ENCODE data around the gene HIPK3. TPM values are rescaled to one million over a fixed set of nuclear protein-coding genes. Genes with fewer than 3 reads are reported as not detected.

HIPK3 gene
- total RNA-seq, 4 donors from 2014 or later, result 85.2 to 283 (median 126) TPM

DNA sequence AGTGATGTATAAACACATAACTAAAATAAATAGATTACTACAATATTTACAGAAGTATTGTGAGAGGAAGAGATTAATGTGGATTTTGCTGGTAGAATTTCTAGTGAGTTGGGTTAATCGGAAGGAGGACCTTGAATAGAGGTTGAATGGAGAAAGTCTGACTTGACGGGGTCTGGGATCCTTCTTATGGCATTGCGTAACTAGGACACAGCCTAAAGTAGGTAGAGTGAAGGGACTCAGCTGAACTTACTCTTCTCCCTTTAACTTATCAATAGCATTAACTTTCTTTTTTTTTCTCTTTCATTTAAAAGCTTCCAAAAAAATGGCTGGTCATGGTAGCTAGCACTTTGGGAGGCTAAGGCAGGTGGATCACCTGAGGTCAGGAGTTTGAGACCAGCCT, 139.2 kb downstream of the HIPK3 start:
- H3K4me3 ChIP-seq, result no peak overlapping the region
- DNase-seq, result no peak
- no peaks in the 10 kb centered on the region for H3K9me3 ChIP-seq
- ATAC-seq, result no peak
- in situ Hi-C loops (cut with MboI; ENCODE audit: low sequenced_read_pairs in 4 of 4), result no loop called here
- no peak overlapping the region for H3K27ac ChIP-seq
- no peaks in the 10 kb centered on the region for H3K4me1 ChIP-seq
- no peak for TF ChIP-seq POLR2A (IDR thresholded peaks at IDR 0.05)
- TF ChIP-seq, protein P1, sequence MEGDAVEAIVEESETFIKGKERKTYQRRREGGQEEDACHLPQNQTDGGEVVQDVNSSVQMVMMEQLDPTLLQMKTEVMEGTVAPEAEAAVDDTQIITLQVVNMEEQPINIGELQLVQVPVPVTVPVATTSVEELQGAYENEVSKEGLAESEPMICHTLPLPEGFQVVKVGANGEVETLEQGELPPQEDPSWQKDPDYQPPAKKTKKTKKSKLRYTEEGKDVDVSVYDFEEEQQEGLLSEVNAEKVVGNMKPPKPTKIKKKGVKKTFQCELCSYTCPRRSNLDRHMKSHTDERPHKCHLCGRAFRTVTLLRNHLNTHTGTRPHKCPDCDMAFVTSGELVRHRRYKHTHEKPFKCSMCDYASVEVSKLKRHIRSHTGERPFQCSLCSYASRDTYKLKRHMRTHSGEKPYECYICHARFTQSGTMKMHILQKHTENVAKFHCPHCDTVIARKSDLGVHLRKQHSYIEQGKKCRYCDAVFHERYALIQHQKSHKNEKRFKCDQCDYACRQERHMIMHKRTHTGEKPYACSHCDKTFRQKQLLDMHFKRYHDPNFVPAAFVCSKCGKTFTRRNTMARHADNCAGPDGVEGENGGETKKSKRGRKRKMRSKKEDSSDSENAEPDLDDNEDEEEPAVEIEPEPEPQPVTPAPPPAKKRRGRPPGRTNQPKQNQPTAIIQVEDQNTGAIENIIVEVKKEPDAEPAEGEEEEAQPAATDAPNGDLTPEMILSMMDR (IDR thresholded peaks at IDR 0.05 in 4 of 5, conservative IDR thresholded peaks at IDR 0.05 in 1 of 5), result no peak
- no peaks in the 10 kb centered on the region for H3K27me3 ChIP-seq
- H3K36me3 ChIP-seq, result no peaks in the 10 kb centered on the region
- intact Hi-C loops (cut with DNase I; ENCODE audit: low total_unique reads), result no loop called here

DNA sequence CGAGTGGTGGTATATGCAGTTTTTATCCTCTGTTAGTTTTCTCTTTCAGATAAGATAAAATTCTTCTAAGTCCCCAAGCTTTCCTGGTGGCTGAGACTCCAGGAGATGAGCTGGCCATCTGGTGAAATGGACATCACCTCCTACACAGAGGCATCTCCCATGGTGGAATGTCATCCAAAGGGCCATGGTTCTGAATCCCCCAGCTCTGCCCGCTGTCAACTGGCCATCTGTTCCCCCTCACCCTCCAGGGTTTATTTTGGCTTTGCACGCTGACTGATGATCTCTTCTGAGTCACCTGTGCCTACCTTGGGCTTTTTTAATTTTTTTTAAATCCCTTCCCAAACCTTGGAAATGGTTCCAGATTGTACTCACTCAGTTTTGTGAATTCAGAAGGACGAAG, 142.2 kb downstream of the HIPK3 start:
- Histone ChIP-seq H3K27me3 (no peaks in the 10 kb centered on the region), H3K4me1 (no peaks in the 10 kb centered on the region), H3K4me3 (no peak overlapping the region), H3K36me3 (no peaks in the 10 kb centered on the region), H3K27ac (no peak overlapping the region), H3K9me3 (no peaks in the 10 kb centered on the region)
- TF ChIP-seq, protein P1 (IDR thresholded peaks at IDR 0.05 in 4 of 5, conservative IDR thresholded peaks at IDR 0.05 in 1 of 5), result no peak
- in situ Hi-C loops (cut with MboI; ENCODE audit: low sequenced_read_pairs in 4 of 4) (no loop called here), intact Hi-C loops (cut with DNase I; ENCODE audit: low total_unique reads) (no loop called here)
- ATAC-seq (no peak), DNase-seq (no peak)

DNA sequence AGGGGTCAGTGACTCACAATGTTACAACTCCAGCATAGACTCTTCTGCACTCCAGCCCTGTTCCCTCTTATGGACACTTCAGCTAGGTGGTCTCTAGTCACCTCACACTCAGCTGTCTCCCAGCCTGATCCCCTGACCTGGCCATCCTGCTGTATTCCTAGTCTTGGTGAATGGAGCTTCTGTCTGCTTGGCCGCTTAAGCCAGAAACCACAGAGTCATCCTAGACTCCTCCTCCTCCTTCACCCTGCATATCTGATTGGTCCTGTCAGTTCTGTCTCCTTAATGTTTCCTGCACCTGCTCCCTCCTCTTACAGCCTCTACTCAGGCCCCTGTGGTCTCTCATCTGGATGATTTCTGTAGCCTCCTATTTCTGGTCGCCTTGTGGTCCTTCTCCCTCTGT, 144.9 kb downstream of the HIPK3 start:
- Histone ChIP-seq H3K27me3 (no peaks in the 10 kb centered on the region), H3K27ac (no peak overlapping the region), H3K9me3 (no peaks in the 10 kb centered on the region), H3K4me1 (no peaks in the 10 kb centered on the region), H3K4me3 (no peak overlapping the region), H3K36me3 (no peaks in the 10 kb centered on the region)
- ATAC-seq (no peak), DNase-seq (no peak)
- in situ Hi-C loops (cut with MboI; ENCODE audit: low sequenced_read_pairs in 4 of 4), result no loop called here
- TF ChIP-seq, protein P1 (IDR thresholded peaks at IDR 0.05 in 4 of 5, conservative IDR thresholded peaks at IDR 0.05 in 1 of 5), result no peak
- TF ChIP-seq POLR2A (IDR thresholded peaks at IDR 0.05), result no peak
- intact Hi-C loops (cut with DNase I; ENCODE audit: low total_unique reads), result no loop called here

DNA sequence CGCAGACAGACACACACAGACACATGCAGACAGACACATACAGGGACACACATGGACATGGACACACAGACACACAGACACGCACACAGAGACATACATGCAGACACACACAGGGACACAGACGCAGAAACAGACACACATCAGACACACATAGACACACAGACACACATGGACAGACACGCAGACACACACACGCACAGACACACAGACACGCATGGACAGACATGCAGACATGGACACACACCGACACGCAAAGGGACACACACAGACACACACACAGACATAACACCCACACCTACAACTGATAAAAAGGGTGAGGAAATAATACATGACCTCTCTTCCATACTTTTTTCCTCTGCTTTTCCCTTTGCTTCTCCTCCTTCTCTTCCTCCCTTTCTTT, 146.2 kb downstream of the HIPK3 start:
- H3K4me1 ChIP-seq, result no peaks in the 10 kb centered on the region
- ATAC-seq (no peak), DNase-seq (no peak)
- H3K36me3 ChIP-seq, result no peaks in the 10 kb centered on the region
- TF ChIP-seq POLR2A (IDR thresholded peaks at IDR 0.05), result no peak
- TF ChIP-seq, protein P1 (IDR thresholded peaks at IDR 0.05 in 4 of 5, conservative IDR thresholded peaks at IDR 0.05 in 1 of 5), result no peak
- H3K27me3 ChIP-seq, result no peaks in the 10 kb centered on the region
- intact Hi-C loops (cut with DNase I; ENCODE audit: low total_unique reads) (no loop called here), in situ Hi-C loops (cut with MboI; ENCODE audit: low sequenced_read_pairs in 4 of 4) (no loop called here)
- H3K27ac ChIP-seq, result no peak overlapping the region
- no peaks in the 10 kb centered on the region for H3K9me3 ChIP-seq
- H3K4me3 ChIP-seq, result no peak overlapping the region

DNA sequence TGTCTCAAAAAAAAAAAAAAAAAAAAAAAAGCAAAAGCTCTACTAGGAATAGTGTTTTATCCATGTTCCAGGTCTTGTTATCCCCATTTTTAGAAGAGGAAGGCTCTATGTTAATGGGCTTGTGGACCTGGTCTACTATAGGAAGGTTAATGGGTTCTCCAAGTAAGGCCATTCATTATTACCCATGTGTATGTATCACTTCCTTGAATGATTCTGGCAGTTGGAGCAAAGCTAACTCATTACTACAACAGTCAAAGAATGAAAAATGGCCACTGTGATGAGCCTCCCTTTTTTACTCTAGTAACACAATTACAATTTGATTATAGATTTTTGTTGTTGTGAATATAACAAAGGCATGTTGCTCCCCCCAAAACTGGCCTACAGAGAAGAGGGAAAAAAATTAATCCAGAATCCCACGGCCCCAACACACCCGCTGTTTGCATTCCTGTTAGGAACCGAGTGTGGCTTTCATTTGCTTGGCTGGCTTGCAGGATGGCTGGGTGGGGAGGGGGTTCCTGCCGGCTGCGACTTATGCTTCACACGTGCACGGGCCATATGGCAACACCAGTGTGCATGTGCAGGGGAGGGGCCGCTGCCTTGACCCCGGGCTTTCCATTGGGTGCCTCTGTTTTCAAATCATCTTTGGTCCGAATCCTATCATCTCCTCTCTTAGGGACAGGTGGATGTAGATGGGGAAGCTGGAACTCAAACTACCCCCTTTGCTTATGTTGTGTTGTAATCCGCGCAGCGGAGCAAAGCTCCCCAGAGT, 148.8 kb downstream of the HIPK3 start:
- H3K27me3 ChIP-seq, result no peaks in the 10 kb centered on the region
- no peak overlapping the region for H3K27ac ChIP-seq
- DNase-seq (no peak), ATAC-seq (no peak)
- no peak overlapping the region for H3K4me3 ChIP-seq
- intact Hi-C loops (cut with DNase I; ENCODE audit: low total_unique reads), result no loop called here
- H3K36me3 ChIP-seq, result no peaks in the 10 kb centered on the region
- TF ChIP-seq, protein P1 (IDR thresholded peaks at IDR 0.05 in 4 of 5, conservative IDR thresholded peaks at IDR 0.05 in 1 of 5), result no peak
- no peak for TF ChIP-seq POLR2A (IDR thresholded peaks at IDR 0.05)
- in situ Hi-C loops (cut with MboI; ENCODE audit: low sequenced_read_pairs in 4 of 4), result no loop called here
- no peaks in the 10 kb centered on the region for H3K4me1 ChIP-seq
- H3K9me3 ChIP-seq, result no peaks in the 10 kb centered on the region

Data from gastrocnemius medialis (tissue), 4 donors.